D721Med (cell line): ENCODE measurements around the gene CCDC88C.

ENCODE experiments used
- DNase-seq: peaks from one replicate; pipeline ENCODE4 v3.0.0; 2011; ENCODE audit warnings: low spot score; ENCODE audit not compliant: insufficient read length
- FAIRE-seq: peaks from 2 replicates; lab custom pipeline; 2011; peaks lifted over from hg19 to GRCh38; lab: Jason Lieb, UNC
- TF ChIP-seq, protein P1 (sequence below): IDR thresholded peaks from 2 replicates; pipeline ENCODE4 v1.5.1; 2012; ENCODE audit warnings: mild to moderate bottlenecking, control low read depth; ENCODE audit not compliant: insufficient read depth; ENCODE audit errors: missing control alignments

The CCDC88C gene

DNA sequence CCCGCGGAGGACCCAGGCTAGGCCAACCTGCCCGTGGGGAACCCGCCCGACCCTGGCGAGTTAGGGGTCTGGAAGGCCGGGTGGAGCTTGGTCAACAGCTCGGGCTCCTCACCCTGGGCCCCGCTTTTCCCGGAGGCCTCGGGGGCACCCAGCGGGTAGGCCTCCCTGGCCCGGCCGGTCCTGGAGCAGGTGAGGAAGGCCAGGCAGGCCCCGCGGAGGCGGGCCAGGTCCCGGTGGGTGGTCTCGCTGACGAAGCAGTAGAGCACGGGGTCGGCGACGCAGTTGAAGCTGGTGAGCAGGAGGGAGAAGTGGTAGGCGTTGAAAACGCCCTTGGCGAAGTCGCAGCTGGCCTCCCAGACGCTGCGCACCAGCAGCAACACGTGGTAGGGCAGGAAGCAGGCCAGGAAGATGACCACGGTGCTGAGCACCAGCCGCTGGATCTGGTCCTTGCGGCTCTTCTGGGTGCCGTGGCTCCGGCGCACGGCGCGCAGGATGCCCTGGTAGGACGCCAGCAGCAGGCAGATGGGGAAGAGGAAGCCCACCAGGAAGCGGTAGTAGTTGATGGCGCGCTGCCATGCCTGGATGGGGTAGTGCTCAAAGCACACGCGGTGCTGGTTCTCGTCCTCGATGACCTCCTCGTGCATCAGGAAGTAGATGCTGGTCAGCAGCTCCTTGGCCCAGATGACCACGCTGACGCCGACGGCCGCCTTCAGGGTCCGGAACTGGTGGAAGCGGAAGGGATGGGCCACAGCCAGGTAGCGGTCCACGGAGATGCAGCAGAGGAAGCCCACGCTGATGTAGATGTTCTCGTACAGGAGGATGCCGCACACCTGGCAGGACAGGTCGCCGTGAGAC lies 183.5 kb downstream of the CCDC88C start:
- no peak for FAIRE-seq
- no peak for DNase-seq
- TF ChIP-seq, protein P1, sequence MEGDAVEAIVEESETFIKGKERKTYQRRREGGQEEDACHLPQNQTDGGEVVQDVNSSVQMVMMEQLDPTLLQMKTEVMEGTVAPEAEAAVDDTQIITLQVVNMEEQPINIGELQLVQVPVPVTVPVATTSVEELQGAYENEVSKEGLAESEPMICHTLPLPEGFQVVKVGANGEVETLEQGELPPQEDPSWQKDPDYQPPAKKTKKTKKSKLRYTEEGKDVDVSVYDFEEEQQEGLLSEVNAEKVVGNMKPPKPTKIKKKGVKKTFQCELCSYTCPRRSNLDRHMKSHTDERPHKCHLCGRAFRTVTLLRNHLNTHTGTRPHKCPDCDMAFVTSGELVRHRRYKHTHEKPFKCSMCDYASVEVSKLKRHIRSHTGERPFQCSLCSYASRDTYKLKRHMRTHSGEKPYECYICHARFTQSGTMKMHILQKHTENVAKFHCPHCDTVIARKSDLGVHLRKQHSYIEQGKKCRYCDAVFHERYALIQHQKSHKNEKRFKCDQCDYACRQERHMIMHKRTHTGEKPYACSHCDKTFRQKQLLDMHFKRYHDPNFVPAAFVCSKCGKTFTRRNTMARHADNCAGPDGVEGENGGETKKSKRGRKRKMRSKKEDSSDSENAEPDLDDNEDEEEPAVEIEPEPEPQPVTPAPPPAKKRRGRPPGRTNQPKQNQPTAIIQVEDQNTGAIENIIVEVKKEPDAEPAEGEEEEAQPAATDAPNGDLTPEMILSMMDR: no peak

DNA sequence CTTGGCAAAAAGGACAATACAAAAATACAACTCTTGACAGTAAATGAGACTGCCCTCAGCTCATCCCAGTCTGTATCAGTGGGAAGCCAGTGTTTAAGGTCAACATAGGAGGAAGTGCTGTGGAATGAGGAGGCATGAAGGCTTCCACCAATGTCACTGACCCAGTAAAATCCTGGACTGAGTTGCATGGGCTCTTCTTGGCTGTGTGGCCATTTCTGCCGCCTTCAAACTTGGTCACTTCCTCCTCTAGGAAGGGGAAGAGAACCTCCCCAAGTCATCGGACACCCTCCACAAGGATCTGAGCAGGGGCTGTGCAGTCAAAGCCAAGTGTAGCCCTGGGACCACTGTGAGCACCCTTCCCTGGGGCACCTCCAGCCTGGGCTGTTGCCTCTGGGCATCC lies 185.0 kb downstream of the CCDC88C start:
- DNase-seq (no peak), FAIRE-seq (no peak)
- TF ChIP-seq, protein P1: no peak

DNA sequence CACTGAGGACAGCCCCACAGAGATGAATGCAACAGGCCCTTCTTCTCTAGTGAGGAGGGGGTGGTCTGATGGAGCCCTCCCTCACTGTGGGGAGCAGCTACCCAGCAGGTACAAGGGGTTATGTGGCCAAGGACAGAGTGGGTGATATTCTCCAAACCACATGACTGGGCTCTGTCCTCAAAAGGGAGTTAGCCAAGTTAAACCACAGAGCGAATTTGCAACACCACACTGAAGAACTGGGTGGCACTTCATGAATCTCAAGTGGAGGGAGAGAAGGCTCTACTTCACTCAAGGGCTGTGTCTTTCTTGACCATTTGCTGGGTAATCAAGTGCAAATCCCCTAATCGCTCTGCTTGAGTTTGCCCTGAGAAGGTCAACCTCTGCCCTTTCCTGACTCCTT lies 185.6 kb downstream of the CCDC88C start:
- no peak for DNase-seq
- FAIRE-seq: no peak
- TF ChIP-seq, protein P1: no peak

DNA sequence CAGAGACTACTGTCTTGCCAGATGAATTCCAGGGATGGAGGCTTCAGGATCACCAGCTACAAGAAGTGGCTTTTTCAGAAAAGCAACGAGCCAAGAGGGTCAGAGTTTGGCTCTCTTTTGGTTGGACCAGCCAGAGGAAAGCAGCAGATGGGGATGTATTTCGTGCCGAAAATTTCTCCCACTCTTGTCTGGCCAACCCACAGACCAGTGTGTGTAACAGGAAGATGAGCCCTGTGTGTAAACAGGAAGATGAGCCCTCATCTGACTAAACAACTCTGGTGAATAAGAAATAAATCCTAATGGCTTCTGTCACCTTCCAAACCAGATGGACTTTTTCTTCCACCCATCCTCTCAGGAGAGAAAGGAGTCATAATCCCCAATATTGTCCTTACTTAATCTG lies 186.2 kb downstream of the CCDC88C start:
- TF ChIP-seq, protein P1: no peak
- FAIRE-seq (no peak), DNase-seq (no peak)

DNA sequence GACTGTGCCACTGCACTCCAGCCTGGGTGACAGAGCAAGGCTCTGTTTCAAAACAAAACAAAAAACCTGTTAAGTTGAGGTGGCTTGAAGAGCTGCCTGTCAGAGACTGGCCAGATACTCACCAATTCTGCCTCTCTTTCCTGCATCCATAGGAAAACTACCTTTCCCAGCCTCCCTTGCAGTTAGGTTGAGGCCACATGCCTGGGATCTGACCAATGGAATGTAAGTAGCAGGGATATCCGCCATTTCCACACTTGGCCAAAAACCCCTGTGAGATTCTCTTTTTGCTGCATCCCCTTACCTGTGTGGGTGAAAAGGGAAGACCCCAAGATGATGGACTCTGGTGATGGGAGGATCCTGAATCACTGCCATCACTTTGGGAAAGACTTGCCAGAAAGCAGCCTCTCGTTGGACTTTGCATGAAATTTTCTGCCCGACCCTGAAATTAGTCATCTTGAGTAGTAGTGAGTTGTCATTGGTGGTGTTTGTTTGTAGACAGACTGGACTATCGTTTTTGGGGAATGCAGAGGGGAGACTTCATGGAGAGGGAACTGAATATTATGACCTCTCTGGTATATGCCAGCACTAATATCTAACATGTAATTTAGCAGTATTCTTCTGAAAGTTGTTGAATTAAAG lies 187.1 kb downstream of the CCDC88C start:
- no peak for DNase-seq
- TF ChIP-seq, protein P1: no peak
- no peak for FAIRE-seq

DNA sequence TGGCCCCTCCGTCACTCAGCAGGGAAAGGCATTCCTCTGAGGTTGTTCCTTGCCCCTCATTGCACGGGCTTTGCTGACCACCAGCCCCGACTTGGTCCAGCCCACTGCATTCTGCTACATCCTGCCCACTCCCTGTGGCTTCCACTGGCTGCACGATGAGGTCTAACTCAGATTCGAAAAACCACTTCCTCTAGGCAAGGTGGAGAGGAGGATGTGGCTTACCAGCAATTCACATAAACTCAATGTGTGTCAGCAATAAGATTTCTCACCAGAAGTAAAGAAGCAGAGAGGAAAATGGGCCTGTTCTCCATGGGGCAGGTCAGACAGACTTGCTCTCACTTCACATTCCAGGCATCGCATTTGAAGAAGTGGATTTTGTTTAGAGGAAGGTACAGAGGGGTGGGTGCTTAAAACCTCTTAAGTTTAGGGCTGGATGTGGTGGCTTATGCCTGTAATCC lies 187.8 kb downstream of the CCDC88C start:
- TF ChIP-seq, protein P1: no peak
- no peak for DNase-seq
- FAIRE-seq: no peak

DNA sequence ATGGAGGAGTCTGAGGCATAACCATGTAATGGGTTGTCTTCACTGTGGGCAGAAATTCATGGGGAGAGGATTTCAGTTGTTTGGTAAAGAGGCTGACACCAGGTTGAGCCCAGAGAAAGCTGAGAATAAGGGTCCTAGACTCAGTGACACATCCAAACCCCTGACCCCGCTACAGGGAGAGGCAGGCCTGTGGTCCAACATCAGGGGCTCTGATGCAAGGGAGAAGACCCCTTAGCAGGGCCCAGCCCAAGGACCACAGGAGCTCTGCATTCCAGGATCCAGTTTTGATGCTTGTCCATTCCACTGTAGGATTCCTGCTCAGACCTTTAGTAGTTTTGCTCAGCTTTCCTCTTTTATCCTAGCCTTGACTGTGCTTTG lies 188.6 kb downstream of the CCDC88C start:
- no peak for FAIRE-seq
- TF ChIP-seq, protein P1: no peak

More for the DNA sequence above, 188.6 kb downstream of the CCDC88C start:
- DNase-seq: no peak
